ENCODE data around the gene CAMK4.

GRCh38 chr5:111386832-111387162, 162.6 kb downstream of the CAMK4 start:
- no peak for TF ChIP-seq CTCF (IDR thresholded peaks at IDR 0.05)
- no peak for TF ChIP-seq POLR2A (IDR thresholded peaks at IDR 0.05)
